Heart right ventricle (tissue), 12 donors: ENCODE measurements around the gene MRPL53. TPM values are rescaled to one million over a fixed set of nuclear protein-coding genes. Genes with fewer than 3 reads are reported as not detected.

Experiments used
- polyA plus RNA-seq, 2 donors: library from polyadenylated mRNA; stranded (reverse); fragments of 200-250 nt; gene quantifications; one replicate each; pipeline ENCODE4 v1.2.3, GENCODE V29; 2013
- total RNA-seq, 10 donors: library from RNA; stranded (reverse); fragmentation: NEBNext Ultra II Directional in 3 of 10; extraction: Animal tissue kit (Norgen Biotek cat#: 25700) in 3 of 10; gene quantifications; one replicate each; pipeline versions ENCODE4 v1.2.1 to v1.2.4, GENCODE V29; 2021 to 2023
- donor health status: ischemic (EF 13 %, LVEDD 7.1; RV severe dilation, severe dysfunction).
- donor health status: healthy with polysubstance abuse.
- donor health status: DM: no; HTN: yes; CAD: no.
- donor health status: DM: no; HTN: no; CAD: no.
- donor health status: ischemic (EF 25% LVEDD 6.9; RV normal size, moderate dysfunction).
- donor health status: ischemic (EF 25% LVEDD 5.7; RV mildly dilated, moderate dysfunction).
- donor health status: healthy.
- donor health status: nonischemic (EF 11% LVEDD 7.7; RV severe dilation, severe dysfunction).
- donor health status: DM: yes; HTN: yes; CAD: no.
- donor health status: PGD.
- donor health status: ischemic (EF 29% LVEDD 5.4; RV normal size, mild dysfunction).
- donor health status: nonischemic (EF 23%, LVEDD 6.1; RV moderate dilation, normal function).

Gene MRPL53
- total and polyA plus RNA-seq, 12 donors: 92.3 to 188 (median 148) TPM

Other genes with a start within 250 kb of the MRPL53 start
- gene SLC4A5, start 129.3 kb downstream of the MRPL53 start, total RNA-seq: 1 to 10 TPM in 8 of 10 donors, under 1 TPM in 2; 0.82 to 4.6 (median 1.9) TPM
- 1 to 10 TPM in 1 of 2 donors, under 1 TPM in 1; 0.43 to 2.3 TPM for gene SLC4A5, start 129.3 kb downstream of the MRPL53 start, polyA plus RNA-seq
- gene DCTN1, start 92.4 kb downstream of the MRPL53 start, total RNA-seq: 100 to 1,000 TPM; 140 to 285 (median 195) TPM
- gene DCTN1, start 92.4 kb downstream of the MRPL53 start, polyA plus RNA-seq: 100 to 1,000 TPM; 123 to 168 TPM
- gene C2orf81, start 51.1 kb downstream of the MRPL53 start, total RNA-seq: 1 to 10 TPM in 5 of 10 donors, under 1 TPM in 5; 0.52 to 1.7 (median 0.99) TPM
- gene C2orf81, start 51.1 kb downstream of the MRPL53 start, polyA plus RNA-seq: 1 to 10 TPM; 1.2 to 1.3 TPM
- gene WDR54, start 51.0 kb downstream of the MRPL53 start, total RNA-seq: 1 to 10 TPM; 1.1 to 6.7 (median 2.4) TPM
- 1 to 10 TPM; 2.9 to 8.7 TPM for gene WDR54, start 51.0 kb downstream of the MRPL53 start, polyA plus RNA-seq
- 10 to 100 TPM in 8 of 10 donors, 1 to 10 TPM in 2; 9.3 to 23.4 (median 14.9) TPM for gene RTKN, start 30.7 kb downstream of the MRPL53 start, total RNA-seq
- gene RTKN, start 30.7 kb downstream of the MRPL53 start, polyA plus RNA-seq: 10 to 100 TPM; 25.5 to 33.9 TPM
- 10 to 100 TPM in 9 of 10 donors, 1 to 10 TPM in 1; 8.9 to 22.0 (median 19.4) TPM for gene INO80B, start 17.6 kb downstream of the MRPL53 start, total RNA-seq
- gene INO80B, start 17.6 kb downstream of the MRPL53 start, polyA plus RNA-seq: 10 to 100 TPM; 29.6 to 40.7 TPM
- gene WBP1, start 14.2 kb downstream of the MRPL53 start, total RNA-seq: 10 to 100 TPM; 34.8 to 54.1 (median 45.8) TPM
- gene WBP1, start 14.2 kb downstream of the MRPL53 start, polyA plus RNA-seq: 10 to 100 TPM; 39.4 to 59.8 TPM
- 10 to 100 TPM; 12.1 to 28.3 (median 18.0) TPM for gene MOGS, start 7.3 kb downstream of the MRPL53 start, total RNA-seq
- gene MOGS, start 7.3 kb downstream of the MRPL53 start, polyA plus RNA-seq: 10 to 100 TPM; 25.6 to 30.4 TPM
- gene CCDC142, start 10.3 kb upstream of the MRPL53 start, total RNA-seq: 10 to 100 TPM in 1 of 10 donors, 1 to 10 TPM in 9; 2.3 to 11.7 (median 5.5) TPM
- gene CCDC142, start 10.3 kb upstream of the MRPL53 start, polyA plus RNA-seq: 10 to 100 TPM in 1 of 2 donors, 1 to 10 TPM in 1; 3.2 to 13.2 TPM
- 10 to 100 TPM in 5 of 10 donors, 1 to 10 TPM in 5; 7.2 to 12.1 (median 9.4) TPM for gene TTC31, start 10.4 kb upstream of the MRPL53 start, total RNA-seq
- 10 to 100 TPM in 1 of 2 donors, 1 to 10 TPM in 1; 8.4 to 18.7 TPM for gene TTC31, start 10.4 kb upstream of the MRPL53 start, polyA plus RNA-seq
- gene LBX2, start 26.9 kb upstream of the MRPL53 start, total RNA-seq: 1 to 10 TPM in 2 of 10 donors, under 1 TPM in 6, not detected in 2; 0.17 to 1.5 (median 0.39) TPM
- gene LBX2, start 26.9 kb upstream of the MRPL53 start, polyA plus RNA-seq: under 1 TPM; 0.44 to 0.64 TPM
- 10 to 100 TPM; 10.7 to 27.4 (median 14.9) TPM for gene PCGF1, start 35.0 kb upstream of the MRPL53 start, total RNA-seq
- gene PCGF1, start 35.0 kb upstream of the MRPL53 start, polyA plus RNA-seq: 10 to 100 TPM; 21.8 to 27.7 TPM
- not detected for gene TLX2, start 41.8 kb upstream of the MRPL53 start, total RNA-seq
- not detected for gene TLX2, start 41.8 kb upstream of the MRPL53 start, polyA plus RNA-seq
- under 1 TPM in 1 of 10 donors, not detected in 9; 0.65 TPM for gene DQX1, start 53.6 kb upstream of the MRPL53 start, total RNA-seq
- under 1 TPM in 1 of 2 donors, not detected in 1; 0.03 TPM for gene DQX1, start 53.6 kb upstream of the MRPL53 start, polyA plus RNA-seq
- gene AUP1, start 57.0 kb upstream of the MRPL53 start, total RNA-seq: 10 to 100 TPM; 31.4 to 74.2 (median 38.2) TPM
- gene AUP1, start 57.0 kb upstream of the MRPL53 start, polyA plus RNA-seq: 100 to 1,000 TPM; 163 TPM
- gene HTRA2, start 57.3 kb upstream of the MRPL53 start, total RNA-seq: 10 to 100 TPM; 21.2 to 29.6 (median 24.9) TPM
- gene HTRA2, start 57.3 kb upstream of the MRPL53 start, polyA plus RNA-seq: 10 to 100 TPM; 26.5 to 41.0 TPM
- 1 to 10 TPM; 1.2 to 9.2 (median 2.4) TPM for gene LOXL3, start 81.3 kb upstream of the MRPL53 start, total RNA-seq
- 1 to 10 TPM; 2.9 to 3.4 TPM for gene LOXL3, start 81.3 kb upstream of the MRPL53 start, polyA plus RNA-seq
- gene DOK1, start 82.0 kb upstream of the MRPL53 start, total RNA-seq: 1 to 10 TPM; 1.9 to 7.7 (median 3.5) TPM
- gene DOK1, start 82.0 kb upstream of the MRPL53 start, polyA plus RNA-seq: 1 to 10 TPM; 3.1 to 5.9 TPM
- under 1 TPM in 3 of 10 donors, not detected in 7; 0.12 to 0.42 (median 0.18) TPM for gene M1AP, start 175.7 kb upstream of the MRPL53 start, total RNA-seq
- under 1 TPM; 0.03 to 0.44 TPM for gene M1AP, start 175.7 kb upstream of the MRPL53 start, polyA plus RNA-seq
- 1 to 10 TPM; 1.5 to 5.1 (median 2.7) TPM for gene SEMA4F, start 181.6 kb upstream of the MRPL53 start, total RNA-seq
- 1 to 10 TPM; 1.1 to 1.2 TPM for gene SEMA4F, start 181.6 kb upstream of the MRPL53 start, polyA plus RNA-seq